Activated CD8-positive, alpha-beta T cell treated with anti-CD3 and anti-CD28 coated beads for 36 hours (primary cell): ENCODE measurements around the gene NLRP3. TPM values are rescaled to one million over a fixed set of nuclear protein-coding genes. Genes with fewer than 3 reads are reported as not detected.

Experiments
- ATAC-seq: fragments of 200-7000 bp; cut with Tn5 transposase; one replicate; pipeline ENCODE4 v1.10.0; 2021; ENCODE audit warnings: mild to moderate bottlenecking, moderate library complexity
- CTCF ChIA-PET: fragments of 350-600 bp; sonication (Branson Sonifier 250); formaldehyde crosslinking; loops from one replicate; lab custom pipeline; 2021; ENCODE audit warnings: antibody characterized with exemption; lab: Charles Lee
- POLR2A ChIA-PET: fragments of 350-600 bp; sonication (Branson Sonifier 250); formaldehyde crosslinking; loops from one replicate; lab custom pipeline; 2021; ENCODE audit warnings: antibody characterized with exemption; lab: Charles Lee
- DNase-seq: peaks from one replicate; pipeline ENCODE4 v3.0.0-alpha.2; 2020
- H3K27ac Mint-ChIP-seq: one replicate; pipeline ENCODE4 v1.8.0; 2021; ENCODE audit warnings: mild to moderate bottlenecking, mixed read lengths
- H3K27me3 Mint-ChIP-seq: one replicate; pipeline ENCODE4 v1.8.0; 2021; ENCODE audit warnings: mixed read lengths
- H3K36me3 Mint-ChIP-seq: one replicate; pipeline ENCODE4 v1.8.0; 2021; ENCODE audit warnings: low read depth, mixed read lengths
- H3K4me1 Mint-ChIP-seq: one replicate; pipeline ENCODE4 v1.8.0; 2021; ENCODE audit warnings: low read depth, mixed read lengths
- H3K4me3 Mint-ChIP-seq: one replicate; pipeline ENCODE4 v1.8.0; 2021; ENCODE audit warnings: mild to moderate bottlenecking, moderate library complexity, mixed read lengths
- H3K9me3 Mint-ChIP-seq: one replicate; pipeline ENCODE4 v1.8.0; 2021; ENCODE audit warnings: mixed read lengths
- CTCF ChIP-seq: fragments of 200-600 bp; IDR thresholded peaks from one replicate; pipeline ENCODE4 v1.8.0; 2022; ENCODE audit warnings: antibody characterized with exemption, mild to moderate bottlenecking
- intact Hi-C: fragments of 100-400 bp; cut with micrococcal nuclease; formaldehyde crosslinking; loops from one replicate; pipeline ENCODE4 v1.10.0; 2022
- total RNA-seq, 2 experiments: library from RNA; stranded (reverse); gene quantifications; one replicate each; pipeline ENCODE4 v1.2.3, GENCODE V29; 2021

The NLRP3 gene
- total RNA-seq, 2 experiments from 2014 or later, result 3.2 to 3.6 TPM

GRCh38 chr1:247402120-247402675 lies 13.8 kb upstream of the NLRP3 start:
- Mint-ChIP-seq H3K4me3 (no peak overlapping the region), H3K36me3 (no peaks in the 10 kb centered on the region), H3K9me3 (no peaks in the 10 kb centered on the region), H3K27ac (no peak overlapping the region), H3K4me1 (peaks cover 8% of the 10 kb centered on the region), H3K27me3 (peaks cover 1% of the 10 kb centered on the region)
- ChIA-PET CTCF (interaction anchor here (1.4 kb wide), 3 partner anchors 9 to 13 kb away, joined by 4 to 8 read pairs (median 6); no protein-coding TSS in a partner anchor), POLR2A (interaction anchor here (1.0 kb wide), 1 partner anchor 12 kb away, joined by 3 read pairs; no protein-coding TSS in a partner anchor)
- ATAC-seq (no peak), DNase-seq (no peak)
- TF ChIP-seq CTCF, result no peak
- intact Hi-C loops, result no loop called here

GRCh38 chr1:247406014-247406656 lies 9.8 kb upstream of the NLRP3 start:
- DNase-seq (no peak), ATAC-seq (no peak)
- H3K4me3 Mint-ChIP-seq, result no peak overlapping the region
- POLR2A ChIA-PET, result no interaction called here
- no peaks in the 10 kb centered on the region for H3K27me3 Mint-ChIP-seq
- H3K4me1 Mint-ChIP-seq, result peaks cover 35% of the 10 kb centered on the region
- TF ChIP-seq CTCF, result no peak
- no peaks in the 10 kb centered on the region for H3K9me3 Mint-ChIP-seq
- intact Hi-C loops, result no loop called here
- no peaks in the 10 kb centered on the region for H3K36me3 Mint-ChIP-seq
- H3K27ac Mint-ChIP-seq, result peak overlapping the region; percentile 67
- CTCF ChIA-PET, result no interaction called here

GRCh38 chr1:247407180-247407616 lies 8.8 kb upstream of the NLRP3 start:
- peak; percentile 88 for ATAC-seq
- no peak for TF ChIP-seq CTCF
- Mint-ChIP-seq H3K9me3 (no peaks in the 10 kb centered on the region), H3K27me3 (no peaks in the 10 kb centered on the region), H3K36me3 (no peaks in the 10 kb centered on the region), H3K27ac (peak overlapping the region; percentile 67), H3K4me1 (peaks cover 37% of the 10 kb centered on the region), H3K4me3 (peak overlapping the region; percentile 40)
- ChIA-PET POLR2A (no interaction called here), CTCF (no interaction called here)
- intact Hi-C loops, result no loop called here
- DNase-seq, result peak; percentile 87

GRCh38 chr1:247408100-247408499 lies 7.9 kb upstream of the NLRP3 start:
- DNase-seq (no peak), ATAC-seq (no peak)
- H3K9me3 Mint-ChIP-seq, result no peaks in the 10 kb centered on the region
- H3K27ac Mint-ChIP-seq, result peak overlapping the region; percentile 32
- no peak overlapping the region for H3K4me3 Mint-ChIP-seq
- TF ChIP-seq CTCF, result no peak
- CTCF ChIA-PET, result no interaction called here
- intact Hi-C loops, result no loop called here
- H3K36me3 Mint-ChIP-seq, result no peaks in the 10 kb centered on the region
- H3K27me3 Mint-ChIP-seq, result no peaks in the 10 kb centered on the region
- peaks cover 37% of the 10 kb centered on the region for H3K4me1 Mint-ChIP-seq
- POLR2A ChIA-PET, result interaction anchor here (1.5 kb wide), 1 partner anchor 18 kb away, joined by 3 read pairs; no protein-coding TSS in a partner anchor
